ENCODE data around the gene SEPHS1. TPM values are rescaled to one million over a fixed set of nuclear protein-coding genes. Genes with fewer than 3 reads are reported as not detected.

The SEPHS1 gene, protein sequence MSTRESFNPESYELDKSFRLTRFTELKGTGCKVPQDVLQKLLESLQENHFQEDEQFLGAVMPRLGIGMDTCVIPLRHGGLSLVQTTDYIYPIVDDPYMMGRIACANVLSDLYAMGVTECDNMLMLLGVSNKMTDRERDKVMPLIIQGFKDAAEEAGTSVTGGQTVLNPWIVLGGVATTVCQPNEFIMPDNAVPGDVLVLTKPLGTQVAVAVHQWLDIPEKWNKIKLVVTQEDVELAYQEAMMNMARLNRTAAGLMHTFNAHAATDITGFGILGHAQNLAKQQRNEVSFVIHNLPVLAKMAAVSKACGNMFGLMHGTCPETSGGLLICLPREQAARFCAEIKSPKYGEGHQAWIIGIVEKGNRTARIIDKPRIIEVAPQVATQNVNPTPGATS
- 10 to 100 TPM; 20.7 to 22.8 TPM for total RNA-seq

DNA sequence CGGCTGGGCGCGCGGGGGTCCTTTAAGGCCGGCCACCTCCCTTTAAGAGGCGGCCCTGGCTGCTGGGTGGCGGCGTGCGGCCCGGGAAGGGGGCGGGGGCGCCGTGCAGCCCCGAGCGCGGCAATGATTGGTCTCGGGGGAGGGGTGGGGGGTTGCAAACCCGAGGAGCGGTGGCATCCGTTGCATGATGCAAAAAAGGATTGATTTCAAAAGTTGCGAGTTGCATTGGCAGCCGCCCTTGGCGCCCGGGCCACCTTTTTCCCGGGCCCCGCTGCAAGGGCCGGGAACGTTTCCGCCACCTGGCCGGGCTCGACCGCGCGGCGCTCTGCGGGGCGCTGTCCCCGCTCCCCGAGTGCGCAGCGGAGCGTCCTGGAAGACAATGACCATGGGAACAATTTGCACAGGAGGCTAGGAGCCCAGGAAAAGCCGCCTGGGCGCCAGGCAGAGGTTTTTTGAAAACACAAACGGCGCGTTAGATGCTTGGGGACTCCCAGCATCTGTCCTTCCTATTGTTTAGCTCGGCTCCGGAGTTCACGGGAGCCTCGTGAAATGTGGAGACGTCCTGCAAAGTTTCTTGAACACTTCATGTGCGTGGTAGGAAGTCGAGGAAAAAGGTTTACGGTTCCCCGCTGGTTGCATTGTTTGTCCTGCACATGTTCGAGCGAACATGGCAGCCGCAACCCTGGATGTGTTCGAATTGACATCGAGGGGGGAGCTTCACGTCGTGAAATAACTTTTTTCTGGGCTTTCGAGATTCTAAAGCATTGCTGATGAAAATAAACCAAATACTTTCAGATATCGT is at the start of gene SEPHS1:
SEPHS1 (minus strand) TSS at position 78 of the 802 bp plus-strand sequence. CDS start 3,343 bp downstream, outside the sequence.
- peak within 1 kb of the TSS; percentile 91 to 96 for H3K27ac ChIP-seq
- no peaks in the 10 kb centered on the region for H3K27me3 ChIP-seq
- peaks cover 0 to 37% of the 10 kb centered on the region in 2 donors for H3K4me1 ChIP-seq
- TF ChIP-seq, protein P1, sequence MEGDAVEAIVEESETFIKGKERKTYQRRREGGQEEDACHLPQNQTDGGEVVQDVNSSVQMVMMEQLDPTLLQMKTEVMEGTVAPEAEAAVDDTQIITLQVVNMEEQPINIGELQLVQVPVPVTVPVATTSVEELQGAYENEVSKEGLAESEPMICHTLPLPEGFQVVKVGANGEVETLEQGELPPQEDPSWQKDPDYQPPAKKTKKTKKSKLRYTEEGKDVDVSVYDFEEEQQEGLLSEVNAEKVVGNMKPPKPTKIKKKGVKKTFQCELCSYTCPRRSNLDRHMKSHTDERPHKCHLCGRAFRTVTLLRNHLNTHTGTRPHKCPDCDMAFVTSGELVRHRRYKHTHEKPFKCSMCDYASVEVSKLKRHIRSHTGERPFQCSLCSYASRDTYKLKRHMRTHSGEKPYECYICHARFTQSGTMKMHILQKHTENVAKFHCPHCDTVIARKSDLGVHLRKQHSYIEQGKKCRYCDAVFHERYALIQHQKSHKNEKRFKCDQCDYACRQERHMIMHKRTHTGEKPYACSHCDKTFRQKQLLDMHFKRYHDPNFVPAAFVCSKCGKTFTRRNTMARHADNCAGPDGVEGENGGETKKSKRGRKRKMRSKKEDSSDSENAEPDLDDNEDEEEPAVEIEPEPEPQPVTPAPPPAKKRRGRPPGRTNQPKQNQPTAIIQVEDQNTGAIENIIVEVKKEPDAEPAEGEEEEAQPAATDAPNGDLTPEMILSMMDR (IDR thresholded peaks at IDR 0.05), result peak in 1 of 2 donors; percentile 34
- no peaks in the 10 kb centered on the region for H3K9me3 ChIP-seq
- DNase-seq (ENCODE audit: low spot score), result peak; percentile 62
- peak within 1 kb of the TSS; percentile 70 to 88 for H3K4me3 ChIP-seq
- no peaks in the 10 kb centered on the region for H3K36me3 ChIP-seq

DNA sequence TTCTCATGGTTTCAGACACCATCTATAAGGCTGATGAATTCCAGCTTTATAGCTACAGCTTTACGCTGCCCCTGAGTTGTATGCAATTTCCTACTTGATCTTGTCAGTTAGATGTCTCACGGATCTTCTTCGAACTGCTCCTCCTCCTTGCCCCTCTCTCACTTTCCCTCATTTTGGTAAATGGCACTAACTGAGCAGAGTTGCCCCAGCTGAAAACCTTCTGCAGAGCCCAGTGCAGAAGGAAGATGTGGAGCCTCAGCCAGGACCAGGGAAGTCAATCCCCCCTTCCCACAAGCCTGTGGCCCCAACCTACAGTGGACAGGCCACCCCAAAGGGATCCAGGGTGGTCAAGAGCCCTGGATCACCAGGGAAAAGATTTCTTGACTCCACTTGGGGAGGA is 49.0 kb upstream of the SEPHS1 start:
- H3K27ac ChIP-seq, result no peak overlapping the region
- TF ChIP-seq, protein P1 (IDR thresholded peaks at IDR 0.05), result no peak
- H3K36me3 ChIP-seq, result no peaks in the 10 kb centered on the region
- no peaks in the 10 kb centered on the region for H3K27me3 ChIP-seq
- no peak overlapping the region for H3K4me3 ChIP-seq
- peaks cover 0 to 6% of the 10 kb centered on the region in 2 donors for H3K9me3 ChIP-seq
- no peaks in the 10 kb centered on the region for H3K4me1 ChIP-seq
- DNase-seq (ENCODE audit: low spot score), result no peak

DNA sequence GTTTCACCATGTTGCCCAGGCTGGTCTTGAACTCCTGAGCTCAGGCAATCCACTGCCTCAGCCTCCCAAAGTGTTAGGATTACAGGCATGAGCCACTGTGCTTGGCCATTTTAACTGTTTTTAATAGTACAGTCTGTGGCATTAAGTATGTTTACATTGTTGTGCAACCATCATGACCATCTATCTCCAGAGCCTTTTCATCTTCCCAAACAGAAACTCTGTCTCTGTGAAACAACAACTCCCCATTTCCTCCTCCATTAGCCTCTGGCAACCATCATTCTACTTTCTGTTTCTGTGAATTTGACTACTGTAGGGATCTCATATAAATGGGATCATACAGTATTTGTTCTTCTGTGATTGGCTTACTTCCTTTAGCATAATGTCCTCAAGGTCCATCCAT is 48.3 kb upstream of the SEPHS1 start:
- no peak for DNase-seq (ENCODE audit: low spot score)
- Histone ChIP-seq H3K9me3 (peaks cover 0 to 6% of the 10 kb centered on the region in 2 donors), H3K4me1 (no peaks in the 10 kb centered on the region), H3K27ac (no peak overlapping the region), H3K36me3 (no peaks in the 10 kb centered on the region), H3K27me3 (no peaks in the 10 kb centered on the region), H3K4me3 (no peak overlapping the region)
- TF ChIP-seq, protein P1 (IDR thresholded peaks at IDR 0.05), result no peak

DNA sequence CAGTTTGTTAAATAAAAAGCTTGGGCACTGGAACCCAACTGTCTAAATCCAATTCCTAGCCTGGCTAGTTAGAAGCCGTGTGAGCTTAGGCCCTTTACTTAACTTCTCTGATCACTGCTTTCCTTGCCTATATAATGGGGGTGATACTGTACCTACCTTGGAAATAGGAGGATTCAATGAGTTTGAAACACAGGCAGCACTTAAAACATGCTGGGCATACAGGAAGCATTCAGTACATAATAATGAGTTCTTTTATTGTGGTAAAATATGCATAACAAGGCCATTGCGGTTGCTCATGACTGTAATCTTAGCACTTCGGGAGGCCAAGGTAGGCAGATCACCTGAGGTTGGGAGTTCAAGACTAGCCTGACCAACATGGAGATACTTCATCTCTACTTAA is 47.4 kb upstream of the SEPHS1 start:
- Histone ChIP-seq H3K27ac (no peak overlapping the region), H3K27me3 (no peaks in the 10 kb centered on the region), H3K36me3 (no peaks in the 10 kb centered on the region), H3K9me3 (peaks cover 0 to 5% of the 10 kb centered on the region in 2 donors), H3K4me3 (no peak overlapping the region), H3K4me1 (no peaks in the 10 kb centered on the region)
- TF ChIP-seq, protein P1 (IDR thresholded peaks at IDR 0.05), result no peak
- no peak for DNase-seq (ENCODE audit: low spot score)

DNA sequence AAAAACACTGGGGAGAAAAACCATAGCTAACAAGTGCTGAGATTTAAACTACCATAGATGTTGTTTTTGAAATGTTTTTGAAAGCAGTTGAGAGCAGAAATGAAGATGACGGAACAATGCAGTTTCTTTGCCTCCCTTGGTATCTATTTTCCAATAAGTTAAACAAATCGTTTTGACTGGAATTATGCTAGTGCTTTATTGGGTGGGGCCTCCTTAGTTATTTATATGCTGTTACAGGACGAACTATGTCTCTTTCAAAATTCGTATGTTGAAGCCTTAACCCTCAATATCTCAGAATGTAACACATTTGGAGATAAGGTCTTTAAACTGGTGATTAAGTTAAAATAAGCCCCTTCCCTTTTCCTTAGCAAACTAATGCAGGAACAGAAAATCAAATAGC is 45.5 kb upstream of the SEPHS1 start:
- no peak overlapping the region for H3K27ac ChIP-seq
- H3K9me3 ChIP-seq, result no peaks in the 10 kb centered on the region
- DNase-seq (ENCODE audit: low spot score), result no peak
- no peaks in the 10 kb centered on the region for H3K36me3 ChIP-seq
- TF ChIP-seq, protein P1 (IDR thresholded peaks at IDR 0.05), result no peak
- no peaks in the 10 kb centered on the region for H3K27me3 ChIP-seq
- no peaks in the 10 kb centered on the region for H3K4me1 ChIP-seq
- no peak overlapping the region for H3K4me3 ChIP-seq

All from right atrium auricular region (tissue), 2 donors.